HCT116 (cell line): ENCODE data around the gene IL6ST. TPM values are rescaled to one million over a fixed set of nuclear protein-coding genes. Genes with fewer than 3 reads are reported as not detected.

Experiments
- ATAC-seq: fragments of 200-7000 bp; cut with Tn5 transposase; 2 replicates; pipeline ENCODE4 v1.9.1; 2020; ENCODE audit warnings: mild to moderate bottlenecking, moderate library complexity
- BruUV-seq: library from RNA; stranded (reverse); fragments of 400-500 nt; replicated peaks from 2 replicates; lab custom pipeline; 2021; lab: Mats Ljungman, UMichigan
- CTCF ChIA-PET: fragments of 300-600 bp; sonication (Branson Sonifier 250); formaldehyde crosslinking; loops from one replicate; lab custom pipeline; 2021; ENCODE audit warnings: antibody characterized with exemption; lab: Charles Lee
- POLR2A ChIA-PET: fragments of 300-600, 350-600 bp; sonication (Branson Sonifier 250); formaldehyde crosslinking; loops from one replicate; lab custom pipeline; 2021; ENCODE audit warnings: antibody characterized with exemption; lab: Charles Lee
- RAD21 ChIA-PET, 2 experiments: fragments of 300-600 bp; sonication (Branson Sonifier 250); formaldehyde crosslinking; loops; one replicate each; lab custom pipeline; 2023; ENCODE audit warnings: low total read pairs in 2 of 2; ENCODE audit not compliant: uncharacterized antibody in 2 of 2, unreplicated experiment in 2 of 2, low non-redundant PET in 1 of 2; lab: Charles Lee
- DNase-seq: peaks from one replicate; pipeline ENCODE4 v3.0.0-alpha.2; 2010; ENCODE audit warnings: low read depth, low spot score
- H2AFZ ChIP-seq: fragments of 200-600 bp; shearing (Covaris generic), sonication (generic); 2 replicates; pipeline ENCODE4 v1.6.1; 2017; ENCODE audit warnings: low read depth, mixed run types, mixed read lengths, antibody characterized with exemption, low read length; ENCODE audit not compliant: poor library complexity, severe bottlenecking
- H3K27ac ChIP-seq: 2 replicates; pipeline ENCODE4 v1.5.1; 2012; ENCODE audit warnings: low read depth, low read length
- H3K27me3 ChIP-seq: fragments of 200-600 bp; sonication (generic); 2 replicates; pipeline ENCODE4 v1.6.1; 2016; ENCODE audit warnings: mixed run types, low read length, mixed read lengths; ENCODE audit not compliant: insufficient read depth
- H3K36me3 ChIP-seq, 2 experiments: fragments of 200-500 bp in 1 of 2; fragments of 200-600 bp in 1 of 2; sonication (Bioruptor generic) in 1 of 2; sonication (generic) in 1 of 2; 2 replicates each; pipeline versions ENCODE4 v1.5.1 to v1.6.1; 2014 to 2016; ENCODE audit warnings: low read length in 2 of 2, inconsistent platforms in 1 of 2, mixed read lengths in 1 of 2, mixed run types in 1 of 2; ENCODE audit not compliant: insufficient read depth in 2 of 2, control insufficient read depth in 1 of 2
- H3K4me1 ChIP-seq, 2 experiments: fragments of 200-600 bp in 1 of 2; sonication (generic) in 1 of 2; 2 replicates each; pipeline versions ENCODE4 v1.5.1 to v1.6.1; 2012 to 2017; ENCODE audit warnings: low read length in 2 of 2, inconsistent platforms in 1 of 2, mild to moderate bottlenecking in 1 of 2, mixed read lengths in 1 of 2, mixed run types in 1 of 2, moderate library complexity in 1 of 2; ENCODE audit not compliant: insufficient read depth in 2 of 2, control insufficient read depth in 1 of 2
- H3K4me2 ChIP-seq: fragments of 200-600 bp; sonication (generic); 2 replicates; pipeline ENCODE4 v1.6.1; 2017; ENCODE audit warnings: mixed run types, low read length, mixed read lengths
- H3K4me3 ChIP-seq, 2 experiments: fragments of 200-600 bp in 1 of 2; sonication (generic) in 1 of 2; replicated peaks in 1 of 2; 2 replicates each; pipeline ENCODE4 v1.5.1; 2011 to 2016; ENCODE audit warnings: low read length in 2 of 2, control low read depth in 1 of 2, low read depth in 1 of 2, mild to moderate bottlenecking in 1 of 2, mixed read lengths in 1 of 2, mixed run types in 1 of 2
- H3K79me2 ChIP-seq: fragments of 200-600 bp; sonication (generic); 2 replicates; pipeline ENCODE4 v1.6.1; 2017; ENCODE audit warnings: mild to moderate bottlenecking, mixed run types, low read length, moderate library complexity, mixed read lengths; ENCODE audit not compliant: insufficient read depth
- H3K9ac ChIP-seq: fragments of 200-600 bp; sonication (generic); 2 replicates; pipeline ENCODE4 v1.6.1; 2016; ENCODE audit warnings: low read length, mixed read lengths
- H3K9me2 ChIP-seq: fragments of 200-600 bp; sonication (generic), shearing (Covaris generic); 2 replicates; pipeline ENCODE4 v1.6.1; 2017; ENCODE audit warnings: mixed run types, mild to moderate bottlenecking, moderate library complexity; ENCODE audit not compliant: insufficient read depth
- H3K9me3 ChIP-seq, 2 experiments: fragments of 200-500 bp in 1 of 2; fragments of 200-600 bp in 1 of 2; sonication (Bioruptor generic) in 1 of 2; sonication (generic) in 1 of 2; 2 replicates each; pipeline ENCODE4 v1.6.1; 2014 to 2017; ENCODE audit warnings: low read length in 2 of 2, mixed read lengths in 2 of 2, inconsistent platforms in 1 of 2, low read depth in 1 of 2, mild to moderate bottlenecking in 1 of 2, mixed run types in 1 of 2, moderate library complexity in 1 of 2; ENCODE audit not compliant: control insufficient read depth in 1 of 2, insufficient read depth in 1 of 2
- H4K20me1 ChIP-seq: fragments of 200-600 bp; sonication (generic), shearing (Covaris generic); 2 replicates; pipeline ENCODE4 v1.6.1; 2017; ENCODE audit warnings: mixed run types, mild to moderate bottlenecking, moderate library complexity; ENCODE audit not compliant: insufficient read depth
- CBX3 ChIP-seq: IDR thresholded peaks from 2 replicates; pipeline ENCODE4 v1.6.1; 2012; ENCODE audit warnings: low read depth
- CEBPB ChIP-seq: IDR thresholded peaks from 2 replicates; pipeline ENCODE4 v1.6.1; 2012; ENCODE audit warnings: low read depth
- CTCF ChIP-seq, 3 experiments: fragments of 200-600 bp in 1 of 3; sonication (generic) in 1 of 3; IDR thresholded peaks in 2 of 3; conservative IDR thresholded peaks in 1 of 3; 2 replicates each; pipeline ENCODE4 v1.5.1; 2012 to 2017; ENCODE audit warnings: low read depth in 2 of 3, low read length in 2 of 3, antibody characterized with exemption in 1 of 3, borderline replicate concordance in 1 of 3, control low read depth in 1 of 3, mild to moderate bottlenecking in 1 of 3, mixed read lengths in 1 of 3, mixed run types in 1 of 3, moderate library complexity in 1 of 3; ENCODE audit not compliant: insufficient read depth in 1 of 3
- ELF1 ChIP-seq: IDR thresholded peaks from 2 replicates; pipeline ENCODE4 v1.6.1; 2012; ENCODE audit warnings: low read depth, borderline replicate concordance
- EZH2phosphoT487 ChIP-seq: fragments of 200-600 bp; IDR thresholded peaks from 2 replicates; pipeline ENCODE4 v1.6.1; 2018; ENCODE audit warnings: antibody characterized with exemption, borderline replicate concordance
- MAX ChIP-seq: IDR thresholded peaks from 2 replicates; pipeline ENCODE4 v1.6.1; 2012
- POLR2AphosphoS5 ChIP-seq: IDR thresholded peaks from 2 replicates; pipeline ENCODE4 v1.6.1; 2011; ENCODE audit warnings: mild to moderate bottlenecking, low read depth, low read length, moderate library complexity
- SP1 ChIP-seq: IDR thresholded peaks from 2 replicates; pipeline ENCODE4 v1.6.1; 2012; ENCODE audit warnings: low read depth
- SRF ChIP-seq: IDR thresholded peaks from 2 replicates; pipeline ENCODE4 v1.6.1; 2012; ENCODE audit warnings: low read depth
- ZBTB33 ChIP-seq: IDR thresholded peaks from 2 replicates; pipeline ENCODE4 v1.6.1; 2011; ENCODE audit warnings: mild to moderate bottlenecking, low read length, moderate library complexity; ENCODE audit not compliant: insufficient replicate concordance; ENCODE audit errors: extremely low read depth
- ZFX ChIP-seq: fragments of 450-650 bp; IDR thresholded peaks from 2 replicates; pipeline ENCODE4 v1.6.1; 2017
- intact Hi-C: fragments of 100-400 bp; cut with micrococcal nuclease; formaldehyde crosslinking; loops from 2 replicates; pipeline ENCODE4 v1.10.0; 2022
- total RNA-seq: library from RNA; stranded (reverse); gene quantifications from one replicate; pipeline ENCODE4 v1.2.1, GENCODE V29; 2021; ENCODE audit not compliant: unreplicated experiment

The IL6ST gene
- total RNA-seq, 1 experiment from 2014 or later = 26.5 TPM

GRCh38 chr5:55896238-55896637 is 98.5 kb downstream of the IL6ST start:
- ChIA-PET POLR2A (no interaction called here), RAD21 (no interaction called here), CTCF (no interaction called here)
- TF ChIP-seq CTCF (IDR thresholded peaks at IDR 0.05 in 2 of 3, conservative IDR thresholded peaks at IDR 0.05 in 1 of 3; ENCODE audit: borderline replicate concordance in 1 of 3, insufficient read depth in 1 of 3, low read depth in 2 of 3, low read length in 2 of 3) (no peak), ELF1 (no peak), EZH2phosphoT487 (no peak), MAX (no peak), SRF (no peak), CEBPB (no peak), POLR2AphosphoS5 (no peak), ZFX (no peak), CBX3 (no peak), SP1 (no peak), ZBTB33 (no peak)
- H2AFZ ChIP-seq = no peak overlapping the region
- no peaks in the 10 kb centered on the region for H3K27me3 ChIP-seq
- H3K4me2 ChIP-seq = no peak overlapping the region
- no peak for ATAC-seq
- no peaks in the 10 kb centered on the region for H3K9me3 ChIP-seq
- no peak overlapping the region for H3K27ac ChIP-seq
- H4K20me1 ChIP-seq = no peaks in the 10 kb centered on the region
- no peaks in the 10 kb centered on the region for H3K79me2 ChIP-seq
- H3K4me3 ChIP-seq = no peak overlapping the region
- no peak for DNase-seq
- intact Hi-C loops = no loop called here
- H3K4me1 ChIP-seq = peaks cover 0 to 4% of the 10 kb centered on the region in 2 experiments; a peak in 1 of 4 replicates
- no peaks in the 10 kb centered on the region for H3K36me3 ChIP-seq
- BruUV-seq = no TSS peak
- H3K9ac ChIP-seq = no peak overlapping the region
- H3K9me2 ChIP-seq = no peaks in the 10 kb centered on the region
